ENCODE results near the gene NSD1. TPM values are rescaled to one million over a fixed set of nuclear protein-coding genes. Genes with fewer than 3 reads are reported as not detected.

The NSD1 gene
- total RNA-seq, 3 donors from 2014 or later = 37.7 to 52.2 (median 38.6) TPM

GRCh38 chr5:177195307-177195952 is 61.9 kb downstream of the NSD1 start:
- intact Hi-C loops (cut with DNase I; ENCODE audit: low total_unique reads) = no loop called here
- no peaks in the 10 kb centered on the region for H3K27me3 ChIP-seq
- H3K36me3 ChIP-seq = no peaks in the 10 kb centered on the region
- no peak overlapping the region for H3K4me3 ChIP-seq
- H3K4me1 ChIP-seq = no peaks in the 10 kb centered on the region
- no peaks in the 10 kb centered on the region for H3K9me3 ChIP-seq
- TF ChIP-seq POLR2AphosphoS5 (IDR thresholded peaks at IDR 0.05) = no peak
- no peak for TF ChIP-seq POLR2A (IDR thresholded peaks at IDR 0.05)
- TF ChIP-seq, protein P1, sequence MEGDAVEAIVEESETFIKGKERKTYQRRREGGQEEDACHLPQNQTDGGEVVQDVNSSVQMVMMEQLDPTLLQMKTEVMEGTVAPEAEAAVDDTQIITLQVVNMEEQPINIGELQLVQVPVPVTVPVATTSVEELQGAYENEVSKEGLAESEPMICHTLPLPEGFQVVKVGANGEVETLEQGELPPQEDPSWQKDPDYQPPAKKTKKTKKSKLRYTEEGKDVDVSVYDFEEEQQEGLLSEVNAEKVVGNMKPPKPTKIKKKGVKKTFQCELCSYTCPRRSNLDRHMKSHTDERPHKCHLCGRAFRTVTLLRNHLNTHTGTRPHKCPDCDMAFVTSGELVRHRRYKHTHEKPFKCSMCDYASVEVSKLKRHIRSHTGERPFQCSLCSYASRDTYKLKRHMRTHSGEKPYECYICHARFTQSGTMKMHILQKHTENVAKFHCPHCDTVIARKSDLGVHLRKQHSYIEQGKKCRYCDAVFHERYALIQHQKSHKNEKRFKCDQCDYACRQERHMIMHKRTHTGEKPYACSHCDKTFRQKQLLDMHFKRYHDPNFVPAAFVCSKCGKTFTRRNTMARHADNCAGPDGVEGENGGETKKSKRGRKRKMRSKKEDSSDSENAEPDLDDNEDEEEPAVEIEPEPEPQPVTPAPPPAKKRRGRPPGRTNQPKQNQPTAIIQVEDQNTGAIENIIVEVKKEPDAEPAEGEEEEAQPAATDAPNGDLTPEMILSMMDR (IDR thresholded peaks at IDR 0.05) = no peak
- DNase-seq (ENCODE audit: low spot score in 2 of 2) = no peak
- H3K27ac ChIP-seq = no peak overlapping the region

DNA sequence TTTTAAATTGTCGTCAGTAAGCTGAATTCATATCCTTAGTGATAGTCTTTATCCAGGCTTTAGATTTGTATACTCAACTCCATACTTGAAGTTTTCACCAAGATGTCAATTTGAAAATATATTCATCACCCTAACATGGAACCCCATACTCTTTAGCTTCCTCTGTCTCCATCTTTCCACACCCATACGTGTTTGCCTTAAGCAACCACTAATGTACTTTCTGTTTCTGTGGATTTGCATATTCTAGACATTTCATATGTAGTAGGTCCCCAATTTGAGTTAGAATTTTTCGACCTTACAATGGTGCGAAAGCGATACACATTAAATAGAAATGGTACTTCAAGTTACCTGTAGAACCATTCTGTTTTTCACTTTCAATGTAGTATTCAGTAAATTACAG is 65.2 kb downstream of the NSD1 start:
- Histone ChIP-seq H3K4me1 (no peaks in the 10 kb centered on the region), H3K36me3 (no peaks in the 10 kb centered on the region), H3K27me3 (no peaks in the 10 kb centered on the region), H3K9me3 (no peaks in the 10 kb centered on the region), H3K27ac (no peak overlapping the region), H3K4me3 (no peak overlapping the region)
- no peak for DNase-seq (ENCODE audit: low spot score in 2 of 2)
- TF ChIP-seq POLR2AphosphoS5 (IDR thresholded peaks at IDR 0.05) (no peak), POLR2A (IDR thresholded peaks at IDR 0.05) (no peak)
- TF ChIP-seq, protein P1 (IDR thresholded peaks at IDR 0.05) = no peak
- intact Hi-C loops (cut with DNase I; ENCODE audit: low total_unique reads) = no loop called here

DNA sequence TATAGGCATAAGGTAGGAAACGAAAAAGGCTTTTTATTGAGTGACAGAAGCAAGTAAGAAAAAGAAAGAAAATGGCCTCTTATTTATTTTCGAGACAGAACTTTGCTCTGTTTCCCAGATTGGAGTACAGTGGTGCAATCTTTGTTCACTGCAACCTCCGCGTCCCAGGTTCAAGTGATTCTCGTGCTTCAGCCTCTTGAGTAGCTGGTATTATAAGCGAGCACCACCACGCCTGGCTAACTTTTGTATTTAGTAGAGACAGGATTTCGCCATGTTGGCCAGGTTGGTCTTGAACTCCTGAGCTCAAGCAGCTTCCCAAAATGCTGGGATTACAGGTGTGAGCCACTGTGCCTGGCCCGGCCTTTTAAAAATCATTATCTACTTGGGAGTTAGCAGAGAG is 70.7 kb downstream of the NSD1 start:
- Histone ChIP-seq H3K27ac (no peak overlapping the region), H3K9me3 (no peaks in the 10 kb centered on the region), H3K27me3 (no peaks in the 10 kb centered on the region), H3K4me3 (no peak overlapping the region), H3K36me3 (no peaks in the 10 kb centered on the region), H3K4me1 (no peaks in the 10 kb centered on the region)
- no peak for TF ChIP-seq POLR2A (IDR thresholded peaks at IDR 0.05)
- TF ChIP-seq, protein P1 (IDR thresholded peaks at IDR 0.05) = no peak
- no peak for TF ChIP-seq POLR2AphosphoS5 (IDR thresholded peaks at IDR 0.05)
- no peak for DNase-seq (ENCODE audit: low spot score in 2 of 2)
- intact Hi-C loops (cut with DNase I; ENCODE audit: low total_unique reads) = loop anchor here (2.0 kb wide), 1 partner anchor 61 kb away; no protein-coding TSS in a partner anchor

DNA sequence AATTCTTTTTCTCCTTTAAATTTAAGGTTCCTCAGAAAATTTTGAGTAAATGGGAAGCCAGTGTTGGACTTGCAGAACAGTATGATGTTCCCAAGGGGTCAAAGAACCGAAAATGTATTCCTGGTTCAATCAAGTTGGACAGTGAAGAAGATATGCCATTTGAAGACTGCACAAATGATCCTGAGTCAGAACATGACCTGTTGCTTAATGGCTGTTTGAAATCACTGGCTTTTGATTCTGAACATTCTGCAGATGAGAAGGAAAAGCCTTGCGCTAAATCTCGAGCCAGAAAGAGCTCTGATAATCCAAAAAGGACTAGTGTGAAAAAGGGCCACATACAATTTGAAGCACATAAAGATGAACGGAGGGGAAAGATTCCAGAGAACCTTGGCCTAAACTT is 76.0 kb downstream of the NSD1 start:
- TF ChIP-seq, protein P1 (IDR thresholded peaks at IDR 0.05) = no peak
- TF ChIP-seq POLR2AphosphoS5 (IDR thresholded peaks at IDR 0.05) (no peak), POLR2A (IDR thresholded peaks at IDR 0.05) (no peak)
- no peak overlapping the region for H3K4me3 ChIP-seq
- H3K36me3 ChIP-seq = peaks cover 8% of the 10 kb centered on the region
- H3K27me3 ChIP-seq = no peaks in the 10 kb centered on the region
- no peak for DNase-seq (ENCODE audit: low spot score in 2 of 2)
- no peak overlapping the region for H3K27ac ChIP-seq
- intact Hi-C loops (cut with DNase I; ENCODE audit: low total_unique reads) = no loop called here
- H3K4me1 ChIP-seq = no peaks in the 10 kb centered on the region
- H3K9me3 ChIP-seq = no peaks in the 10 kb centered on the region

DNA sequence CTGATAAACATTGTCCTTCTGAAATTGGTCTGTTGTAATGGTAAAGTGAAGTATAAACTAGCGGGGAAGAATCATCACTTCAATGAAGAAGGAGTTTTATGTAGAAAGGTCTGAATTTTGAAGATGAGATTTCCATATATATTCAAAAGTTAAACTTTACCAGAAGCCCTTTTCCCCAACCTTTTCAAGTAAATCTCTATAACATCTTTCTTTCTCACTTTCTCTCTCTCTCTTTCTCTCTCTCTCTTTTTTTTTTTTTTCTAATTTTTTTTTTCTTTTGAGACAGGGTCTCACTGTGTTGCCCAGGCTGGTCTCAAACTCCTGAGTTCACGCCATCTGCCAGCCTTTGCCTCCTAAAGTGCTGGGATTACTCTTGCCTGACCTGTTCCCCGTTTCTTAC is 78.7 kb downstream of the NSD1 start:
- no peak overlapping the region for H3K4me3 ChIP-seq
- no peaks in the 10 kb centered on the region for H3K4me1 ChIP-seq
- TF ChIP-seq, protein P1 (IDR thresholded peaks at IDR 0.05) = no peak
- TF ChIP-seq POLR2A (IDR thresholded peaks at IDR 0.05) = no peak
- TF ChIP-seq POLR2AphosphoS5 (IDR thresholded peaks at IDR 0.05) = no peak
- H3K27ac ChIP-seq = no peak overlapping the region
- intact Hi-C loops (cut with DNase I; ENCODE audit: low total_unique reads) = no loop called here
- no peaks in the 10 kb centered on the region for H3K9me3 ChIP-seq
- no peaks in the 10 kb centered on the region for H3K27me3 ChIP-seq
- peaks cover 8% of the 10 kb centered on the region for H3K36me3 ChIP-seq
- DNase-seq (ENCODE audit: low spot score in 2 of 2) = no peak
